ENCODE results near the gene NACC2. TPM values are rescaled to one million over a fixed set of nuclear protein-coding genes. Genes with fewer than 3 reads are reported as not detected.

NACC2 gene
- total and polyA plus RNA-seq, 4 donors = 4.8 to 17.8 (median 8.8) TPM

GRCh38 chr9:136049491-136050265 lies 45.4 kb downstream of the NACC2 start:
- TF ChIP-seq ZBTB33 (IDR thresholded peaks at IDR 0.05) = no peak
- no peak for TF ChIP-seq FOXA2 (IDR thresholded peaks at IDR 0.05)
- TF ChIP-seq HNF4A (conservative IDR thresholded peaks at IDR 0.05) = no peak
- TF ChIP-seq EGR1 (IDR thresholded peaks at IDR 0.05; ENCODE audit: low read depth in 2 of 2) = no peak
- TF ChIP-seq MAX (IDR thresholded peaks at IDR 0.05) = no peak
- TF ChIP-seq GABPA (IDR thresholded peaks at IDR 0.05 in 1 of 2, conservative IDR thresholded peaks at IDR 0.05 in 1 of 2) = no peak
- no peak for TF ChIP-seq NR2F2 (IDR thresholded peaks at IDR 0.05)
- TF ChIP-seq RXRA (IDR thresholded peaks at IDR 0.05) = no peak
- no peak for TF ChIP-seq YY1 (IDR thresholded peaks at IDR 0.05)
- Histone ChIP-seq H3K27ac (ENCODE audit: low read depth in 1 of 2, low read length in 2 of 2) (no peak overlapping the region), H3K27me3 (ENCODE audit: control insufficient read depth in 4 of 4, insufficient read depth in 4 of 4, low read length in 3 of 4) (no peaks in the 10 kb centered on the region), H3K9ac (ENCODE audit: low read depth in 1 of 2, low read length in 2 of 2) (no peak overlapping the region), H3K9me3 (ENCODE audit: control insufficient read depth in 4 of 4, low read length in 3 of 4) (no peaks in the 10 kb centered on the region), H3K4me3 (ENCODE audit: low read depth in 1 of 3, low read length in 3 of 3) (no peak overlapping the region), H3K36me3 (ENCODE audit: control insufficient read depth in 4 of 4, insufficient read depth in 3 of 4, low read depth in 1 of 4, low read length in 3 of 4) (peaks cover 3 to 25% (median 13%) of the 10 kb centered on the region in 4 donors), H3K4me1 (ENCODE audit: control insufficient read depth in 4 of 4, insufficient read depth in 4 of 4, low read length in 3 of 4) (peaks cover 0 to 8% (median 4%) of the 10 kb centered on the region in 4 donors)
- DNase-seq (ENCODE audit: low spot score) = no peak
- WGBS = 98% methylated on average over 65 of the region's 65 CpGs

- peak; percentile 30 for DNase-seq (ENCODE audit: low spot score)
- no peaks in the 10 kb centered on the region for H3K9me3 ChIP-seq (ENCODE audit: control insufficient read depth in 4 of 4, low read length in 3 of 4)
- no peak for TF ChIP-seq ATF3 (IDR thresholded peaks at IDR 0.05)
- no peaks in the 10 kb centered on the region for H3K27me3 ChIP-seq (ENCODE audit: control insufficient read depth in 4 of 4, insufficient read depth in 4 of 4, low read length in 3 of 4)
- WGBS = 87% methylated on average over 30 of the region's 30 CpGs
- H3K9ac ChIP-seq (ENCODE audit: low read depth in 1 of 2, low read length in 2 of 2) = no peak overlapping the region
- peaks cover 3 to 25% (median 13%) of the 10 kb centered on the region in 4 donors for H3K36me3 ChIP-seq (ENCODE audit: control insufficient read depth in 4 of 4, insufficient read depth in 3 of 4, low read depth in 1 of 4, low read length in 3 of 4)
- no peak overlapping the region for H3K4me3 ChIP-seq (ENCODE audit: low read depth in 1 of 3, low read length in 3 of 3)
- peaks cover 0 to 8% (median 4%) of the 10 kb centered on the region in 4 donors for H3K4me1 ChIP-seq (ENCODE audit: control insufficient read depth in 4 of 4, insufficient read depth in 4 of 4, low read length in 3 of 4)
- no peak overlapping the region for H3K27ac ChIP-seq (ENCODE audit: low read depth in 1 of 2, low read length in 2 of 2)
These were observed 46.3 kb downstream of the NACC2 start for GRCh38 chr9:136048560-136049411.

- Histone ChIP-seq H3K4me1 (ENCODE audit: control insufficient read depth in 4 of 4, insufficient read depth in 4 of 4, low read length in 3 of 4) (peaks cover 0 to 8% (median 2%) of the 10 kb centered on the region in 4 donors), H3K27me3 (ENCODE audit: control insufficient read depth in 4 of 4, insufficient read depth in 4 of 4, low read length in 3 of 4) (no peaks in the 10 kb centered on the region), H3K9ac (ENCODE audit: low read depth in 1 of 2, low read length in 2 of 2) (no peak overlapping the region), H3K36me3 (ENCODE audit: control insufficient read depth in 4 of 4, insufficient read depth in 3 of 4, low read depth in 1 of 4, low read length in 3 of 4) (peaks cover 3 to 27% (median 13%) of the 10 kb centered on the region in 4 donors), H3K4me3 (ENCODE audit: low read depth in 1 of 3, low read length in 3 of 3) (no peak overlapping the region), H3K27ac (ENCODE audit: low read depth in 1 of 2, low read length in 2 of 2) (no peak overlapping the region), H3K9me3 (ENCODE audit: control insufficient read depth in 4 of 4, low read length in 3 of 4) (no peaks in the 10 kb centered on the region)
- 87% methylated on average over 21 of the region's 21 CpGs for WGBS
- DNase-seq (ENCODE audit: low spot score) = no peak
- TF ChIP-seq RXRA (IDR thresholded peaks at IDR 0.05) = no peak
- no peak for TF ChIP-seq ATF3 (IDR thresholded peaks at IDR 0.05)
- TF ChIP-seq HNF4A (conservative IDR thresholded peaks at IDR 0.05) = no peak
- TF ChIP-seq YY1 (IDR thresholded peaks at IDR 0.05) = no peak
- TF ChIP-seq FOXA2 (IDR thresholded peaks at IDR 0.05) = no peak
- TF ChIP-seq CTCF (IDR thresholded peaks at IDR 0.05; ENCODE audit: low read depth, low read length, missing input control) = no peak
- no peak for TF ChIP-seq RAD21 (IDR thresholded peaks at IDR 0.05)
- TF ChIP-seq MAX (IDR thresholded peaks at IDR 0.05) = no peak
- TF ChIP-seq EGR1 (IDR thresholded peaks at IDR 0.05; ENCODE audit: low read depth in 2 of 2) = no peak
- no peak for TF ChIP-seq SP1 (IDR thresholded peaks at IDR 0.05)
- TF ChIP-seq HNF4G (IDR thresholded peaks at IDR 0.05) = no peak
- TF ChIP-seq NR2F2 (IDR thresholded peaks at IDR 0.05) = no peak
These were observed 47.1 kb downstream of the NACC2 start for GRCh38 chr9:136047775-136048559.

Measured in liver (tissue), 9 donors.